ENCODE results near the gene RAB25. TPM values are rescaled to one million over a fixed set of nuclear protein-coding genes. Genes with fewer than 3 reads are reported as not detected.

Gene RAB25
- polyA plus RNA-seq, 1 donor from 2014 or later = 1.3 TPM

GRCh38 chr1:156083800-156084790 is 23.1 kb downstream of the RAB25 start:
- H3K9me3 ChIP-seq (ENCODE audit: low read length) = no peaks in the 10 kb centered on the region
- H3K9ac ChIP-seq (ENCODE audit: low read length) = peak overlapping the region; percentile 99
- no peaks in the 10 kb centered on the region for H3F3A ChIP-seq (ENCODE audit: insufficient read depth, low read length, poor library complexity, severe bottlenecking)
- H3K27ac ChIP-seq (ENCODE audit: low read length) = peak overlapping the region; percentile 98
- H3K36me3 ChIP-seq (ENCODE audit: insufficient read depth, low read length) = no peaks in the 10 kb centered on the region
- H3K27me3 ChIP-seq (ENCODE audit: insufficient read depth, low read depth, low read length) = no peaks in the 10 kb centered on the region
- H4K20me1 ChIP-seq (ENCODE audit: insufficient read depth) = peaks cover 16% of the 10 kb centered on the region
- H2AFZ ChIP-seq (ENCODE audit: low read depth, low read length) = no peak overlapping the region
- H3K79me2 ChIP-seq (replicated peaks; ENCODE audit: insufficient read depth, low read length) = peaks cover 94% of the 10 kb centered on the region
- H3K4me3 ChIP-seq (ENCODE audit: low read length) = peak overlapping the region; percentile 93
- H3K4me2 ChIP-seq (ENCODE audit: low read length) = peak overlapping the region; percentile 87
- no peak for TF ChIP-seq TAF1 (IDR thresholded peaks at IDR 0.05; ENCODE audit: low read depth)
- no peak for TF ChIP-seq RAD21 (conservative IDR thresholded peaks at IDR 0.05)
- TF ChIP-seq EP300 (conservative IDR thresholded peaks at IDR 0.05; ENCODE audit: poor library complexity, severe bottlenecking) = no peak
- TF ChIP-seq POLR2AphosphoS5 (IDR thresholded peaks at IDR 0.05) = no peak
- TF ChIP-seq REST (IDR thresholded peaks at IDR 0.05; ENCODE audit: borderline replicate concordance) = no peak
- no peak for TF ChIP-seq EZH2 (IDR thresholded peaks at IDR 0.05; ENCODE audit: borderline replicate concordance, insufficient read depth, low read length, poor library complexity, severe bottlenecking)
- TF ChIP-seq SMC3 (conservative IDR thresholded peaks at IDR 0.05; ENCODE audit: poor library complexity) = no peak
- no peak for TF ChIP-seq CTCF (IDR thresholded peaks at IDR 0.05; ENCODE audit: poor library complexity, severe bottlenecking)
- no peak for TF ChIP-seq MXI1 (conservative IDR thresholded peaks at IDR 0.05; ENCODE audit: poor library complexity, severe bottlenecking)
- no peaks in the 10 kb centered on the region for H3K9me2 ChIP-seq (ENCODE audit: insufficient read depth, low read length)

GRCh38 chr1:156086256-156086662 is 25.3 kb downstream of the RAB25 start:
- Histone ChIP-seq H3K4me3 (ENCODE audit: low read length) (peak overlapping the region; percentile 93), H3K27ac (ENCODE audit: low read length) (no peak overlapping the region), H3K79me2 (replicated peaks; ENCODE audit: insufficient read depth, low read length) (peaks cover 92% of the 10 kb centered on the region), H3K9ac (ENCODE audit: low read length) (peak overlapping the region; percentile 31), H3K9me3 (ENCODE audit: low read length) (no peaks in the 10 kb centered on the region), H3K36me3 (ENCODE audit: insufficient read depth, low read length) (no peaks in the 10 kb centered on the region), H3K4me2 (ENCODE audit: low read length) (no peak overlapping the region), H3K27me3 (ENCODE audit: insufficient read depth, low read depth, low read length) (no peaks in the 10 kb centered on the region), H3F3A (ENCODE audit: insufficient read depth, low read length, poor library complexity, severe bottlenecking) (no peaks in the 10 kb centered on the region), H3K9me2 (ENCODE audit: insufficient read depth, low read length) (no peaks in the 10 kb centered on the region), H4K20me1 (ENCODE audit: insufficient read depth) (peaks cover 27% of the 10 kb centered on the region), H2AFZ (ENCODE audit: low read depth, low read length) (no peak overlapping the region)
- no peak for TF ChIP-seq MXI1 (conservative IDR thresholded peaks at IDR 0.05; ENCODE audit: poor library complexity, severe bottlenecking)
- no peak for TF ChIP-seq TAF1 (IDR thresholded peaks at IDR 0.05; ENCODE audit: low read depth)
